LHCN-M2 (cell line): ENCODE results near the gene FNDC3A. TPM values are rescaled to one million over a fixed set of nuclear protein-coding genes. Genes with fewer than 3 reads are reported as not detected.
A peak's percentile ranks its signal among the peaks of the same experiment; 100 is the strongest.

Source experiments
- DNase-seq: peaks from one replicate; pipeline ENCODE4 v3.0.0-alpha.2; 2012; ENCODE audit warnings: low read depth
- total RNA-seq: library from RNA; depleted of rRNA; stranded (reverse); fragments of >200 nt; gene quantifications from 2 replicates; pipeline ENCODE4 v1.2.3, GENCODE V29; 2014; rRNA removed

Gene FNDC3A
- total RNA-seq, 1 experiment from 2014 or later: 70.7 TPM

GRCh38 chr13:49254007-49254406 lies 278.3 kb downstream of the FNDC3A start:
- DNase-seq: no peak

- peak; percentile 56 for DNase-seq
Observed at GRCh38 chr13:49256841-49257240, 281.1 kb downstream of the FNDC3A start.

- DNase-seq: no peak
Observed at GRCh38 chr13:49258089-49258796, 282.5 kb downstream of the FNDC3A start.

Other genes with a start within 250 kb of the FNDC3A start
- not detected in 2 replicates for gene MLNR, start 244.4 kb downstream of the FNDC3A start, total RNA-seq